Smooth muscle cell (in vitro differentiated cells): ENCODE results near the gene CYFIP1. TPM values are rescaled to one million over a fixed set of nuclear protein-coding genes. Genes with fewer than 3 reads are reported as not detected.
A peak's percentile ranks its signal among the peaks of the same experiment; 100 is the strongest.

Source experiments
- DNase-seq: peaks from one replicate; lab custom pipeline; 2025; ENCODE audit not compliant: unreplicated experiment; lab: John Stamatoyannopoulos, UW
- H2AFZ ChIP-seq: fragments of 200-600 bp; sonication (generic); 2 replicates; pipeline ENCODE4 v1.6.0; 2016; ENCODE audit warnings: antibody characterized with exemption, low read depth, mild to moderate bottlenecking
- H3F3A ChIP-seq: fragments of 200-600 bp; sonication (generic); 2 replicates; pipeline ENCODE4 v1.6.0; 2017; ENCODE audit warnings: antibody characterized with exemption, low read depth
- H3K27ac ChIP-seq: fragments of 200-600 bp; sonication (generic); 2 replicates; pipeline ENCODE4 v1.5.1; 2016; ENCODE audit warnings: low read depth, mild to moderate bottlenecking
- H3K27me3 ChIP-seq: fragments of 200-600 bp; sonication (generic); 2 replicates; pipeline ENCODE4 v1.6.1; 2016; ENCODE audit warnings: low read depth, mild to moderate bottlenecking
- H3K36me3 ChIP-seq: fragments of 200-600 bp; sonication (generic); 2 replicates; pipeline ENCODE4 v1.5.1; 2016; ENCODE audit warnings: low read depth
- H3K4me1 ChIP-seq: fragments of 200-600 bp; sonication (generic); 2 replicates; pipeline ENCODE4 v1.5.1; 2016; ENCODE audit warnings: low read depth
- H3K4me2 ChIP-seq: fragments of 200-600 bp; sonication (generic); 2 replicates; pipeline ENCODE4 v1.6.0; 2016; ENCODE audit warnings: mild to moderate bottlenecking
- H3K4me3 ChIP-seq: fragments of 200-600 bp; sonication (generic); 2 replicates; pipeline ENCODE4 v1.5.1; 2016; ENCODE audit warnings: mild to moderate bottlenecking
- H3K79me2 ChIP-seq: fragments of 200-600 bp; sonication (generic); 2 replicates; pipeline ENCODE4 v1.6.0; 2016; ENCODE audit warnings: low read depth, mild to moderate bottlenecking
- H3K9ac ChIP-seq: fragments of 200-600 bp; sonication (generic); 2 replicates; pipeline ENCODE4 v1.6.0; 2016; ENCODE audit warnings: low read depth
- H3K9me3 ChIP-seq: fragments of 200-600 bp; sonication (generic); replicated peaks from 2 replicates; pipeline ENCODE4 v1.5.1; 2016; ENCODE audit warnings: low read depth
- H4K20me1 ChIP-seq: fragments of 200-600 bp; sonication (generic); 2 replicates; pipeline ENCODE4 v1.6.0; 2016; ENCODE audit warnings: low read depth
- CTCF ChIP-seq: fragments of 200-600 bp; sonication (generic); IDR thresholded peaks from 2 replicates; pipeline ENCODE4 v1.5.1; 2017; ENCODE audit warnings: borderline replicate concordance, mild to moderate bottlenecking, antibody characterized with exemption; ENCODE audit not compliant: insufficient read depth, poor library complexity, severe bottlenecking
- WGBS: methylation state at CpG from one replicate; pipeline ENCODE4 v1.1.7; 2016; ENCODE audit warnings: low lambda C conversion rate; 5-methylcytosine and 5-hydroxymethylcytosine counted together
- polyA plus RNA-seq: library from polyadenylated mRNA; unstranded; fragments of >200 nt; fragmentation: Nextera tagmentation; extraction: Ambion mirVana; gene quantifications from 2 replicates; pipeline ENCODE4 v1.2.1, GENCODE V29; 2016
- total RNA-seq: library from RNA; depleted of rRNA; stranded (reverse); fragments of >200 nt; gene quantifications from 2 replicates; pipeline ENCODE4 v1.2.3, GENCODE V29; 2014

Gene CYFIP1
- total and polyA plus RNA-seq, 2 experiments from 2014 or later: 65.2 to 67.6 TPM

- peaks cover 27% of the 10 kb centered on the region for H3K36me3 ChIP-seq
- no peak for DNase-seq
- H3F3A ChIP-seq: peaks cover 16% of the 10 kb centered on the region
- peaks cover 18% of the 10 kb centered on the region for H4K20me1 ChIP-seq
- WGBS: 99% methylated on average over 9 of the region's 9 CpGs
- no peaks in the 10 kb centered on the region for H3K9me3 ChIP-seq
- H3K27me3 ChIP-seq: no peaks in the 10 kb centered on the region
- H2AFZ ChIP-seq: no peak overlapping the region
- TF ChIP-seq CTCF: no peak
- H3K4me2 ChIP-seq: no peak overlapping the region
- H3K9ac ChIP-seq: no peak overlapping the region
- H3K27ac ChIP-seq: no peak overlapping the region
- no peak overlapping the region for H3K4me3 ChIP-seq
- no peaks in the 10 kb centered on the region for H3K4me1 ChIP-seq
- peaks cover 4% of the 10 kb centered on the region for H3K79me2 ChIP-seq
These were observed 111.2 kb downstream of the CYFIP1 start for GRCh38 chr15:22868928-22869327.

- Histone ChIP-seq H3K4me3 (no peak overlapping the region), H3K9me3 (no peaks in the 10 kb centered on the region), H3K4me2 (no peak overlapping the region), H3F3A (peaks cover 16% of the 10 kb centered on the region), H3K79me2 (peaks cover 8% of the 10 kb centered on the region), H3K4me1 (no peaks in the 10 kb centered on the region), H4K20me1 (peaks cover 20% of the 10 kb centered on the region), H3K9ac (no peak overlapping the region), H3K27me3 (no peaks in the 10 kb centered on the region), H3K36me3 (peaks cover 27% of the 10 kb centered on the region), H3K27ac (no peak overlapping the region), H2AFZ (no peak overlapping the region)
- WGBS: 84% methylated on average over 4 of the region's 4 CpGs
- DNase-seq: no peak
- TF ChIP-seq CTCF: no peak
These were observed 111.7 kb downstream of the CYFIP1 start for GRCh38 chr15:22868495-22868894.

DNA sequence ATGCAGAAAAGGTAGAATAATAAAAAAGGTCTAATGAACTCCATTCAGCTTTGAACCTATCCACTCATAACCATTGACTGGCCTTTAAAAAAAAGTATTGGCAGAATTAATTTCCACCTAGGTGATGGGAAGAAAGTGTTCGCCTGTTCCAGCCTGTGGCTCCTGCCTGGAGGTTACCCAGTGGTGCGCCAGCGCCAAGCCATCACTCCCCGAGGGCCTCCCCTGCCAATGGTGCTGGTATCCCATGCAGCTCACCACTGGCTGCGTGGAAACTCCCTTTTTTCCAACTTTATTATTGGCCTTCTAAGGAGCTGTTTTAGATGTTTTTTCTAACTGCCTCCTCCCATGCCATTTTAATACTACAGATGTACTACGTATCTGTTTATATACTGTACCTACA is 112.3 kb downstream of the CYFIP1 start:
- Histone ChIP-seq H3K36me3 (peaks cover 27% of the 10 kb centered on the region), H3F3A (peaks cover 16% of the 10 kb centered on the region), H3K4me3 (no peak overlapping the region), H3K27ac (no peak overlapping the region), H3K9ac (no peak overlapping the region), H2AFZ (no peak overlapping the region), H4K20me1 (peaks cover 26% of the 10 kb centered on the region), H3K27me3 (no peaks in the 10 kb centered on the region), H3K4me1 (no peaks in the 10 kb centered on the region), H3K9me3 (no peaks in the 10 kb centered on the region), H3K4me2 (no peak overlapping the region), H3K79me2 (peaks cover 14% of the 10 kb centered on the region)
- over 99% methylated on average over 6 of the region's 6 CpGs for WGBS
- DNase-seq: no peak
- TF ChIP-seq CTCF: no peak

DNA sequence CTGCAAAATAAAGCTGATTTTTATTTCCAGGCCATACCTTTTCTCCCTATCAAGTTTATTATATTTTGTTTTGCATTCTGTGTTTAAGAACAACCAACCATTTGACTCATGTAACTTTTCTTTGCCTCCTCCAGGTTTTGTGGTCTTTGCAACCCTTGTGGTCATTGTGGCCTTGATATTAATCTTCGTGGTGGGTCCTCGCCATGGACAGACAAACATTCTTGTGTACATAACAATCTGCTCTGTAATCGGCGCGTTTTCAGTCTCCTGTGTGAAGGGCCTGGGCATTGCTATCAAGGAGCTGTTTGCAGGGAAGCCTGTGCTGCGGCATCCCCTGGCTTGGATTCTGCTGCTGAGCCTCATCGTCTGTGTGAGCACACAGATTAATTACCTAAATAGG is 114.1 kb downstream of the CYFIP1 start:
- no peak overlapping the region for H3K4me3 ChIP-seq
- no peak for DNase-seq
- H3K9ac ChIP-seq: no peak overlapping the region
- H3K9me3 ChIP-seq: no peaks in the 10 kb centered on the region
- H3K36me3 ChIP-seq: peaks cover 23% of the 10 kb centered on the region
- H3K4me1 ChIP-seq: no peaks in the 10 kb centered on the region
- H3K27me3 ChIP-seq: no peaks in the 10 kb centered on the region
- peaks cover 27% of the 10 kb centered on the region for H4K20me1 ChIP-seq
- 70% methylated on average over 7 of the region's 7 CpGs for WGBS
- no peak for TF ChIP-seq CTCF
- H3K4me2 ChIP-seq: no peak overlapping the region
- H3K27ac ChIP-seq: peak overlapping the region; percentile 51
- no peak overlapping the region for H2AFZ ChIP-seq
- H3K79me2 ChIP-seq: peaks cover 20% of the 10 kb centered on the region
- peaks cover 13% of the 10 kb centered on the region for H3F3A ChIP-seq
